ENCODE data around the gene TMEM270.
A peak's percentile ranks its signal among the peaks of the same experiment; 100 is the strongest.
"Not testable (repeated sequence)": the region's sequence is repeated elsewhere in the genome, so short reads cannot be mapped to it uniquely, and the experiment has no call there.

TMEM270 gene

GRCh38 chr7:73860859-73861258 is at the start of gene TMEM270:
TSS of gene TMEM270 (plus strand) at chr7:73861159. CDS start at chr7:73861195, 36 bp downstream.
- no peak for DNase-seq (ENCODE audit: low spot score)

GRCh38 chr7:73811760-73812168 is 49.2 kb upstream of the TMEM270 start:
- peak; percentile 70 for DNase-seq (ENCODE audit: low spot score)

GRCh38 chr7:73812996-73813395 is 48.0 kb upstream of the TMEM270 start:
- DNase-seq (ENCODE audit: low spot score), result no peak

- no peak for DNase-seq (ENCODE audit: low spot score)
Measured at GRCh38 chr7:73815436-73815835, 45.5 kb upstream of the TMEM270 start.

- DNase-seq (ENCODE audit: low spot score), result no peak
Measured at GRCh38 chr7:73817121-73817520, 43.8 kb upstream of the TMEM270 start.

GRCh38 chr7:73820013-73820412 is 40.9 kb upstream of the TMEM270 start:
- DNase-seq (ENCODE audit: low spot score), result no peak

GRCh38 chr7:73821597-73822285 is 39.2 kb upstream of the TMEM270 start:
- not testable (repeated sequence) for DNase-seq (ENCODE audit: low spot score)

- no peak for DNase-seq (ENCODE audit: low spot score)
Measured at GRCh38 chr7:73822319-73823173, 38.4 kb upstream of the TMEM270 start.

GRCh38 chr7:73823257-73823656 is 37.7 kb upstream of the TMEM270 start:
- DNase-seq (ENCODE audit: low spot score), result no peak

- DNase-seq (ENCODE audit: low spot score), result no peak
Measured at GRCh38 chr7:73823873-73824592, 36.9 kb upstream of the TMEM270 start.

GRCh38 chr7:73824986-73825385 is 36.0 kb upstream of the TMEM270 start:
- DNase-seq (ENCODE audit: low spot score), result no peak

- DNase-seq (ENCODE audit: low spot score), result no peak
Measured at GRCh38 chr7:73827567-73828106, 33.3 kb upstream of the TMEM270 start.

- no peak for DNase-seq (ENCODE audit: low spot score)
Measured at GRCh38 chr7:73828107-73828803, 32.7 kb upstream of the TMEM270 start.

GRCh38 chr7:73828972-73829371 is 32.0 kb upstream of the TMEM270 start:
- no peak for DNase-seq (ENCODE audit: low spot score)

- DNase-seq (ENCODE audit: low spot score), result no peak
Measured at GRCh38 chr7:73829505-73829904, 31.5 kb upstream of the TMEM270 start.

GRCh38 chr7:73829921-73830680 is 30.9 kb upstream of the TMEM270 start:
- no peak for DNase-seq (ENCODE audit: low spot score)

GRCh38 chr7:73830681-73831583 is 30.0 kb upstream of the TMEM270 start, which contains the start of gene CLDN4:
TSS of gene CLDN4 (plus strand) at chr7:73830996. CDS start at chr7:73831202, 206 bp downstream.
- DNase-seq (ENCODE audit: low spot score), result no peak

- no peak for DNase-seq (ENCODE audit: low spot score)
Measured at GRCh38 chr7:73831584-73831833, 29.4 kb upstream of the TMEM270 start.

- no peak for DNase-seq (ENCODE audit: low spot score)
Measured at GRCh38 chr7:73831834-73832651, 28.9 kb upstream of the TMEM270 start.
